Activated naive CD4-positive, alpha-beta T cell treated with anti-CD3 and anti-CD28 coated beads, Interleukin-2, amount 50 U/mL, for 72 hours (primary cell): ENCODE results near the gene PDCD7. TPM values are rescaled to one million over a fixed set of nuclear protein-coding genes. Genes with fewer than 3 reads are reported as not detected.
A peak's percentile ranks its signal among the peaks of the same experiment; 100 is the strongest.
"Not testable (repeated sequence)": the region's sequence is repeated elsewhere in the genome, so short reads cannot be mapped to it uniquely, and the experiment has no call there.

Experiments
- ATAC-seq, 2 donors: fragments of 150-1000 bp; cut with Tn5 transposase; 2 replicates each; pipeline ENCODE4 v1.10.0; 2021; ENCODE audit warnings: mild to moderate bottlenecking in 2 of 2, moderate library complexity in 2 of 2
- DNase-seq, 2 donors: peaks; one replicate each; pipeline ENCODE4 v3.0.0; 2021 to 2022; ENCODE audit warnings: low spot score in 2 of 2
- H3K27ac Mint-ChIP-seq, 2 donors: one replicate each; pipeline ENCODE4 v1.8.0; 2022; ENCODE audit warnings: mild to moderate bottlenecking in 2 of 2, mixed read lengths in 2 of 2
- H3K36me3 Mint-ChIP-seq, 2 donors: one replicate each; pipeline ENCODE4 v1.8.0; 2022; ENCODE audit warnings: mixed read lengths in 2 of 2
- H3K9me3 Mint-ChIP-seq, 2 donors: one replicate each; pipeline ENCODE4 v1.8.0; 2022; ENCODE audit warnings: mixed read lengths in 2 of 2
- total RNA-seq, 2 donors: library from RNA; stranded (reverse); gene quantifications; one replicate each; pipeline ENCODE4 v1.2.3, GENCODE V29; 2022

Gene PDCD7
- total RNA-seq, 2 donors from 2014 or later: 34.2 to 36.6 TPM

- Mint-ChIP-seq H3K9me3 (no peaks in the 10 kb centered on the region), H3K27ac (no peak overlapping the region), H3K36me3 (peaks cover 0 to 7% of the 10 kb centered on the region in 2 donors)
- DNase-seq (peak in 1 of 2 donors; percentile 13), ATAC-seq (no peak)
Observed at GRCh38 chr15:65099336-65099735, 34.3 kb downstream of the PDCD7 start.

- ATAC-seq (no peak), DNase-seq (peak in 1 of 2 donors; percentile 37)
- Mint-ChIP-seq H3K36me3 (peaks cover 0 to 7% of the 10 kb centered on the region in 2 donors), H3K27ac (peak overlapping the region in 1 of 2 donors; percentile 3), H3K9me3 (no peaks in the 10 kb centered on the region)
Observed at GRCh38 chr15:65097651-65098263, 35.9 kb downstream of the PDCD7 start.

GRCh38 chr15:65096481-65097385 is 36.9 kb downstream of the PDCD7 start:
- no peak for ATAC-seq
- no peak for DNase-seq
- H3K27ac Mint-ChIP-seq: peak overlapping the region in 1 of 2 donors; percentile 67
- H3K36me3 Mint-ChIP-seq: peaks cover 0 to 6% of the 10 kb centered on the region in 2 donors
- H3K9me3 Mint-ChIP-seq: no peaks in the 10 kb centered on the region

- ATAC-seq (no peak), DNase-seq (no peak)
- Mint-ChIP-seq H3K9me3 (no peaks in the 10 kb centered on the region), H3K36me3 (no peaks in the 10 kb centered on the region), H3K27ac (no peak overlapping the region)
Observed at GRCh38 chr15:65095747-65096104, 37.9 kb downstream of the PDCD7 start.

GRCh38 chr15:65095011-65095746 is 38.4 kb downstream of the PDCD7 start:
- Mint-ChIP-seq H3K9me3 (no peaks in the 10 kb centered on the region), H3K36me3 (no peaks in the 10 kb centered on the region), H3K27ac (peak overlapping the region in 1 of 2 donors; percentile 48)
- no peak for ATAC-seq
- DNase-seq: no peak

GRCh38 chr15:65094294-65094995 is 39.2 kb downstream of the PDCD7 start:
- no peak for DNase-seq

GRCh38 chr15:65093793-65094170 is 39.8 kb downstream of the PDCD7 start:
- H3K27ac Mint-ChIP-seq: peak overlapping the region; percentile 18 to 81
- ATAC-seq, H3K9me3 Mint-ChIP-seq, DNase-seq, H3K36me3 Mint-ChIP-seq: not testable (repeated sequence)

More at GRCh38 chr15:65094294-65094995, 39.2 kb downstream of the PDCD7 start:
- H3K9me3 Mint-ChIP-seq: no peaks in the 10 kb centered on the region
- ATAC-seq: no peak
- H3K27ac Mint-ChIP-seq: peak overlapping the region in 1 of 2 donors; percentile 60
- no peaks in the 10 kb centered on the region for H3K36me3 Mint-ChIP-seq

GRCh38 chr15:65092911-65093792 is 40.5 kb downstream of the PDCD7 start:
- DNase-seq (no peak), ATAC-seq (no peak)

GRCh38 chr15:65091946-65092770 is 41.5 kb downstream of the PDCD7 start:
- ATAC-seq (no peak), DNase-seq (no peak)
- Mint-ChIP-seq H3K27ac (no peak overlapping the region), H3K36me3 (no peaks in the 10 kb centered on the region), H3K9me3 (no peaks in the 10 kb centered on the region)

More at GRCh38 chr15:65092911-65093792, 40.5 kb downstream of the PDCD7 start:
- Mint-ChIP-seq H3K36me3 (no peaks in the 10 kb centered on the region), H3K9me3 (no peaks in the 10 kb centered on the region), H3K27ac (peak overlapping the region; percentile 18 to 81)

GRCh38 chr15:65089206-65089824 is 44.3 kb downstream of the PDCD7 start:
- DNase-seq (no peak), ATAC-seq (no peak)
- no peaks in the 10 kb centered on the region for H3K36me3 Mint-ChIP-seq
- no peaks in the 10 kb centered on the region for H3K9me3 Mint-ChIP-seq
- no peak overlapping the region for H3K27ac Mint-ChIP-seq

GRCh38 chr15:65088643-65089021 is 45.0 kb downstream of the PDCD7 start:
- ATAC-seq (no peak), DNase-seq (no peak)
- Mint-ChIP-seq H3K27ac (no peak overlapping the region), H3K36me3 (no peaks in the 10 kb centered on the region), H3K9me3 (no peaks in the 10 kb centered on the region)

GRCh38 chr15:65087873-65088642 is 45.5 kb downstream of the PDCD7 start:
- Mint-ChIP-seq H3K27ac (no peak overlapping the region), H3K36me3 (no peaks in the 10 kb centered on the region), H3K9me3 (no peaks in the 10 kb centered on the region)
- ATAC-seq (no peak), DNase-seq (no peak)

GRCh38 chr15:65087411-65087810 is 46.2 kb downstream of the PDCD7 start:
- no peak for DNase-seq
- Mint-ChIP-seq H3K27ac (peak overlapping the region; percentile 5 to 25), H3K36me3 (no peaks in the 10 kb centered on the region), H3K9me3 (no peaks in the 10 kb centered on the region)
- no peak for ATAC-seq

GRCh38 chr15:65086680-65087111 is 46.9 kb downstream of the PDCD7 start:
- H3K27ac Mint-ChIP-seq: peak overlapping the region in 1 of 2 donors; percentile 6
- no peaks in the 10 kb centered on the region for H3K9me3 Mint-ChIP-seq
- ATAC-seq (peak in 1 of 2 donors; percentile 33), DNase-seq (no peak)
- no peaks in the 10 kb centered on the region for H3K36me3 Mint-ChIP-seq
